ENCODE results near the gene RNU6-7. TPM values are rescaled to one million over a fixed set of nuclear protein-coding genes. Genes with fewer than 3 reads are reported as not detected.

Gene RNU6-7
- total RNA-seq, 1 experiment from 2014 or later = not detected

GRCh38 chr14:32183151-32184058, 18.4 kb upstream of the RNU6-7 start:
- no peaks in the 10 kb centered on the region for H3K4me1 ChIP-seq (ENCODE audit: insufficient read depth, low read length)
- CTCF ChIA-PET = no interaction called here
- 0 out of 2 replicates have a peak overlapping the region, but pooled peaks have one; percentile 11 for H3K4me2 ChIP-seq (ENCODE audit: low read length)
- no peaks in the 10 kb centered on the region for H3K36me3 ChIP-seq (ENCODE audit: low read depth, low read length)
- intact Hi-C loops (cut with micrococcal nuclease) = no loop called here
- DNase-seq (peak; percentile 20), ATAC-seq (no peak)
- no peaks in the 10 kb centered on the region for H3K9me2 ChIP-seq (replicated peaks; ENCODE audit: low read length)
- no peaks in the 10 kb centered on the region for H3K9me3 ChIP-seq (ENCODE audit: low read length)
- H3K4me3 ChIP-seq (ENCODE audit: low read length) = no peak overlapping the region
- H3F3A ChIP-seq (ENCODE audit: low read length, unreplicated experiment) = no peaks in the 10 kb centered on the region
- no peaks in the 10 kb centered on the region for H3K79me2 ChIP-seq (ENCODE audit: low read length)
- H4K20me1 ChIP-seq (ENCODE audit: low read length) = no peaks in the 10 kb centered on the region
- no TSS peak for BruUV-seq (replicated peaks)
- H3K27me3 ChIP-seq (ENCODE audit: low read length) = no peaks in the 10 kb centered on the region
- H3K9ac ChIP-seq (ENCODE audit: low read length) = no peak overlapping the region
- TF ChIP-seq EZH2 (IDR thresholded peaks at IDR 0.05; ENCODE audit: low read length, unreplicated experiment) (no peak), EZH2phosphoT487 (IDR thresholded peaks at IDR 0.05; ENCODE audit: borderline replicate concordance, low read length) (no peak), CTCF (conservative IDR thresholded peaks at IDR 0.05; ENCODE audit: low read depth, low read length) (no peak)
- POLR2A ChIA-PET (ENCODE audit: unreplicated experiment) = no interaction called here
- H2AFZ ChIP-seq (ENCODE audit: low read length) = no peak overlapping the region
- H3K27ac ChIP-seq (ENCODE audit: low read length) = no peak overlapping the region

DNA sequence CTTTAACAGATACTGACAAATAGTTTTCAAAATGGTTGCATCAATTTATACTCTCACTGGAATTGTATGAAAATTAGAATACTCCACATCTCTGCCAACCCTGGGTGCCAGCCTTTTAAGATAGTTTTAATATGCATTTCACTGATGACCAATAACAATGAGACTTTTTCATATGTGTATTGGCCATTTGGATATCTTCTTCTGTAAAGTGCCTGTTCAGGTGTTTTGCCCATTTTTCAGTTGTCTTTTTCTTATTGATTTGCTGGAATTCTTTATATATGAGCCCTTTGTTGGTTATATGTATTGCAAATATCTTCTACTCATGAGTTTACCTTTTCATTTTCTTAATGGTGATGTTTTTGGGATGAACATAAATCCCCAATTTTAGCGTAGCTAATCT, 16.7 kb upstream of the RNU6-7 start:
- ATAC-seq (no peak), DNase-seq (no peak)
- Histone ChIP-seq H3K9me2 (replicated peaks; ENCODE audit: low read length) (no peaks in the 10 kb centered on the region), H3K9ac (ENCODE audit: low read length) (no peak overlapping the region), H3K4me2 (ENCODE audit: low read length) (no peak overlapping the region), H3K27ac (ENCODE audit: low read length) (no peak overlapping the region), H2AFZ (ENCODE audit: low read length) (no peak overlapping the region), H3K4me1 (ENCODE audit: insufficient read depth, low read length) (no peaks in the 10 kb centered on the region), H3K79me2 (ENCODE audit: low read length) (no peaks in the 10 kb centered on the region), H3K4me3 (ENCODE audit: low read length) (no peak overlapping the region), H4K20me1 (ENCODE audit: low read length) (no peaks in the 10 kb centered on the region), H3K9me3 (ENCODE audit: low read length) (no peaks in the 10 kb centered on the region), H3F3A (ENCODE audit: low read length, unreplicated experiment) (no peaks in the 10 kb centered on the region), H3K36me3 (ENCODE audit: low read depth, low read length) (no peaks in the 10 kb centered on the region), H3K27me3 (ENCODE audit: low read length) (no peaks in the 10 kb centered on the region)
- CTCF ChIA-PET = no interaction called here
- POLR2A ChIA-PET (ENCODE audit: unreplicated experiment) = interaction anchor here (0.7 kb wide), 1 partner anchor 932 kb away, joined by 4 read pairs; no protein-coding TSS in a partner anchor
- no peak for TF ChIP-seq EZH2 (IDR thresholded peaks at IDR 0.05; ENCODE audit: low read length, unreplicated experiment)
- TF ChIP-seq CTCF (conservative IDR thresholded peaks at IDR 0.05; ENCODE audit: low read depth, low read length) = no peak
- TF ChIP-seq EZH2phosphoT487 (IDR thresholded peaks at IDR 0.05; ENCODE audit: borderline replicate concordance, low read length) = no peak
- no TSS peak for BruUV-seq (replicated peaks)
- intact Hi-C loops (cut with micrococcal nuclease) = no loop called here

- Histone ChIP-seq H3F3A (ENCODE audit: low read length, unreplicated experiment) (no peaks in the 10 kb centered on the region), H3K36me3 (ENCODE audit: low read depth, low read length) (no peaks in the 10 kb centered on the region), H2AFZ (ENCODE audit: low read length) (no peak overlapping the region), H3K4me1 (ENCODE audit: insufficient read depth, low read length) (no peaks in the 10 kb centered on the region), H3K79me2 (ENCODE audit: low read length) (no peaks in the 10 kb centered on the region), H3K4me2 (ENCODE audit: low read length) (no peak overlapping the region), H3K4me3 (ENCODE audit: low read length) (no peak overlapping the region), H3K9me3 (ENCODE audit: low read length) (no peaks in the 10 kb centered on the region), H3K27me3 (ENCODE audit: low read length) (no peaks in the 10 kb centered on the region), H3K9ac (ENCODE audit: low read length) (no peak overlapping the region), H4K20me1 (ENCODE audit: low read length) (no peaks in the 10 kb centered on the region), H3K9me2 (replicated peaks; ENCODE audit: low read length) (no peaks in the 10 kb centered on the region), H3K27ac (ENCODE audit: low read length) (no peak overlapping the region)
- POLR2A ChIA-PET (ENCODE audit: unreplicated experiment) = no interaction called here
- DNase-seq = no peak
- no TSS peak for BruUV-seq (replicated peaks)
- CTCF ChIA-PET = no interaction called here
- intact Hi-C loops (cut with micrococcal nuclease) = no loop called here
- ATAC-seq = no peak
- TF ChIP-seq EZH2 (IDR thresholded peaks at IDR 0.05; ENCODE audit: low read length, unreplicated experiment) = no peak
- TF ChIP-seq CTCF (conservative IDR thresholded peaks at IDR 0.05; ENCODE audit: low read depth, low read length) = no peak
- TF ChIP-seq EZH2phosphoT487 (IDR thresholded peaks at IDR 0.05; ENCODE audit: borderline replicate concordance, low read length) = no peak
Measured at GRCh38 chr14:32186248-32186647, 15.6 kb upstream of the RNU6-7 start.

Data from PC-3 (cell line).